ENCODE data around the gene TTC28. TPM values are rescaled to one million over a fixed set of nuclear protein-coding genes. Genes with fewer than 3 reads are reported as not detected.

The TTC28 gene
- total and polyA plus RNA-seq, 10 of the 15 experiments (the other 5 are each of a cell fraction or from before 2014, with no cell fraction given) = 0.15 to 8.4 (median 1.4) TPM

DNA sequence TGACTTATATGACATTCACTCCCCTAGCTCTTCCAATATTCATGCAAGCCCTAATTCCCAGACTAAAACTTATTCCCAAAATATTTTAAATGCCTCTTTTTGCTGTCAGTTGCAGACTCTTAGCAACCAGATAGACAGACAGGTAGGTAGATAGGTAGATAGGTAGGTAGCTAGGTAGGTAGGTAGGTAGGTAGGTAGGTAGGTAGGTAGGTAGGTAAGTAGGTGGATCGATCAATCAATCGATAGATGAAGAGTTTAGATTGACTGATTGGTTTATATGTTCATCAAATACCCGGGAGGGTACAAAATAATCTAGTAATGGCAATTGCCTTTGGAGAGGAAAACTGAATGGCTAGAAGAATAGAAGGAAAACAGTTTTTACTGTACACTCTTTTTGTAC, 86.3 kb downstream of the TTC28 start:
- ATAC-seq (no peak), FAIRE-seq (no peak), DNase-seq (ENCODE audit: low read depth, low spot score) (no peak)
- Histone ChIP-seq H3K27me3 (replicated peaks in 1 of 2; ENCODE audit: control insufficient read depth in 2 of 2, insufficient read depth in 2 of 2, low read length in 1 of 2) (no peaks in the 10 kb centered on the region), H3K4me3 (no peak overlapping the region), H3K36me3 (ENCODE audit: control insufficient read depth in 2 of 2, insufficient read depth in 2 of 2, low read length in 1 of 2) (no peaks in the 10 kb centered on the region), H3K9me3 (replicated peaks; ENCODE audit: control insufficient read depth, insufficient read depth, low read length) (no peaks in the 10 kb centered on the region), H3K4me2 (ENCODE audit: control insufficient read depth, insufficient read depth) (no peak overlapping the region), H3K27ac (ENCODE audit: control insufficient read depth, insufficient read depth) (no peak overlapping the region), H2AFZ (ENCODE audit: control insufficient read depth, low read depth, low read length) (no peak overlapping the region), H3K4me1 (ENCODE audit: control insufficient read depth, insufficient read depth, low read length) (no peaks in the 10 kb centered on the region), H4K20me1 (ENCODE audit: control insufficient read depth, insufficient read depth) (no peaks in the 10 kb centered on the region), H3K79me2 (ENCODE audit: control insufficient read depth, insufficient read depth, low read length) (no peaks in the 10 kb centered on the region), H3K9ac (ENCODE audit: control insufficient read depth, insufficient read depth, low read length) (no peak overlapping the region)
- BruUV-seq (replicated peaks) = no TSS peak
- POLR2A ChIA-PET = no interaction called here
- intact Hi-C loops (cut with micrococcal nuclease; ENCODE audit: unreplicated experiment) = no loop called here
- in situ Hi-C loops (cut with MboI) = loop anchor here (5.0 to 10.0 kb wide), 2 partner anchors 538 to 571 kb away; no protein-coding TSS in a partner anchor
- WGBS (ENCODE audit: insufficient coverage, insufficient replicate concordance, low lambda C conversion rate, missing lambda C conversion rate) = 36% methylated on average over 3 of the region's 3 CpGs
- RAD21 ChIA-PET (ENCODE audit: unreplicated experiment) = interaction anchor here (0.5 to 2.9 kb wide), 4 partner anchors 154 to 574 kb away, joined by 3 to 17 read pairs (median 6); no protein-coding TSS in a partner anchor
- CTCF ChIA-PET = interaction anchor here (1.0 to 3.6 kb wide), 10 partner anchors 10 to 578 kb away, joined by 3 to 41 read pairs (median 6); no protein-coding TSS in a partner anchor
- SMC1A ChIA-PET (ENCODE audit: uncharacterized antibody, unreplicated experiment) = interaction anchor here (1.0 to 6.0 kb wide), 6 partner anchors 14 to 574 kb away, joined by 3 to 29 read pairs (median 6); no protein-coding TSS in a partner anchor
- no peak for TF ChIP-seq TBL1XR1 (IDR thresholded peaks at IDR 0.05; ENCODE audit: low read depth, low read length)
- TF ChIP-seq, protein P1, sequence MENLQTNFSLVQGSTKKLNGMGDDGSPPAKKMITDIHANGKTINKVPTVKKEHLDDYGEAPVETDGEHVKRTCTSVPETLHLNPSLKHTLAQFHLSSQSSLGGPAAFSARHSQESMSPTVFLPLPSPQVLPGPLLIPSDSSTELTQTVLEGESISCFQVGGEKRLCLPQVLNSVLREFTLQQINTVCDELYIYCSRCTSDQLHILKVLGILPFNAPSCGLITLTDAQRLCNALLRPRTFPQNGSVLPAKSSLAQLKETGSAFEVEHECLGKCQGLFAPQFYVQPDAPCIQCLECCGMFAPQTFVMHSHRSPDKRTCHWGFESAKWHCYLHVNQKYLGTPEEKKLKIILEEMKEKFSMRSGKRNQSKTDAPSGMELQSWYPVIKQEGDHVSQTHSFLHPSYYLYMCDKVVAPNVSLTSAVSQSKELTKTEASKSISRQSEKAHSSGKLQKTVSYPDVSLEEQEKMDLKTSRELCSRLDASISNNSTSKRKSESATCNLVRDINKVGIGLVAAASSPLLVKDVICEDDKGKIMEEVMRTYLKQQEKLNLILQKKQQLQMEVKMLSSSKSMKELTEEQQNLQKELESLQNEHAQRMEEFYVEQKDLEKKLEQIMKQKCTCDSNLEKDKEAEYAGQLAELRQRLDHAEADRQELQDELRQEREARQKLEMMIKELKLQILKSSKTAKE (IDR thresholded peaks at IDR 0.05; ENCODE audit: low read depth, poor library complexity, severe bottlenecking) = no peak
- TF ChIP-seq SMC3 (IDR thresholded peaks at IDR 0.05; ENCODE audit: borderline replicate concordance, low read length) = no peak
- TF ChIP-seq, protein P2, sequence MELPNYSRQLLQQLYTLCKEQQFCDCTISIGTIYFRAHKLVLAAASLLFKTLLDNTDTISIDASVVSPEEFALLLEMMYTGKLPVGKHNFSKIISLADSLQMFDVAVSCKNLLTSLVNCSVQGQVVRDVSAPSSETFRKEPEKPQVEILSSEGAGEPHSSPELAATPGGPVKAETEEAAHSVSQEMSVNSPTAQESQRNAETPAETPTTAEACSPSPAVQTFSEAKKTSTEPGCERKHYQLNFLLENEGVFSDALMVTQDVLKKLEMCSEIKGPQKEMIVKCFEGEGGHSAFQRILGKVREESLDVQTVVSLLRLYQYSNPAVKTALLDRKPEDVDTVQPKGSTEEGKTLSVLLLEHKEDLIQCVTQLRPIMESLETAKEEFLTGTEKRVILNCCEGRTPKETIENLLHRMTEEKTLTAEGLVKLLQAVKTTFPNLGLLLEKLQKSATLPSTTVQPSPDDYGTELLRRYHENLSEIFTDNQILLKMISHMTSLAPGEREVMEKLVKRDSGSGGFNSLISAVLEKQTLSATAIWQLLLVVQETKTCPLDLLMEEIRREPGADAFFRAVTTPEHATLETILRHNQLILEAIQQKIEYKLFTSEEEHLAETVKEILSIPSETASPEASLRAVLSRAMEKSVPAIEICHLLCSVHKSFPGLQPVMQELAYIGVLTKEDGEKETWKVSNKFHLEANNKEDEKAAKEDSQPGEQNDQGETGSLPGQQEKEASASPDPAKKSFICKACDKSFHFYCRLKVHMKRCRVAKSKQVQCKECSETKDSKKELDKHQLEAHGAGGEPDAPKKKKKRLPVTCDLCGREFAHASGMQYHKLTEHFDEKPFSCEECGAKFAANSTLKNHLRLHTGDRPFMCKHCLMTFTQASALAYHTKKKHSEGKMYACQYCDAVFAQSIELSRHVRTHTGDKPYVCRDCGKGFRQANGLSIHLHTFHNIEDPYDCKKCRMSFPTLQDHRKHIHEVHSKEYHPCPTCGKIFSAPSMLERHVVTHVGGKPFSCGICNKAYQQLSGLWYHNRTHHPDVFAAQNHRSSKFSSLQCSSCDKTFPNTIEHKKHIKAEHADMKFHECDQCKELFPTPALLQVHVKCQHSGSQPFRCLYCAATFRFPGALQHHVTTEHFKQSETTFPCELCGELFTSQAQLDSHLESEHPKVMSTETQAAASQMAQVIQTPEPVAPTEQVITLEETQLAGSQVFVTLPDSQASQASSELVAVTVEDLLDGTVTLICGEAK (IDR thresholded peaks at IDR 0.05; ENCODE audit: borderline replicate concordance) = no peak
- no peak for TF ChIP-seq ZNF622 (IDR thresholded peaks at IDR 0.05)
- TF ChIP-seq TAF1 (IDR thresholded peaks at IDR 0.05; ENCODE audit: borderline replicate concordance, low read depth, low read length) = no peak
- TF ChIP-seq SIN3A (IDR thresholded peaks at IDR 0.05; ENCODE audit: low read depth, low read length) = no peak
- no peak for TF ChIP-seq TARDBP (IDR thresholded peaks at IDR 0.05; ENCODE audit: borderline replicate concordance)
- TF ChIP-seq NFYB (IDR thresholded peaks at IDR 0.05; ENCODE audit: insufficient read depth, low read depth, low read length) = no peak
- TF ChIP-seq NFIC (IDR thresholded peaks at IDR 0.05; ENCODE audit: low read depth, low read length) = no peak
- TF ChIP-seq IRF4 (IDR thresholded peaks at IDR 0.05; ENCODE audit: low read depth, low read length) = no peak
- no peak for TF ChIP-seq FOS (IDR thresholded peaks at IDR 0.05; ENCODE audit: borderline replicate concordance, extremely low read depth, insufficient read length)
- no peak for TF ChIP-seq TCF3 (IDR thresholded peaks at IDR 0.05; ENCODE audit: borderline replicate concordance, insufficient read depth, low read depth, low read length)
- TF ChIP-seq, protein P3, sequence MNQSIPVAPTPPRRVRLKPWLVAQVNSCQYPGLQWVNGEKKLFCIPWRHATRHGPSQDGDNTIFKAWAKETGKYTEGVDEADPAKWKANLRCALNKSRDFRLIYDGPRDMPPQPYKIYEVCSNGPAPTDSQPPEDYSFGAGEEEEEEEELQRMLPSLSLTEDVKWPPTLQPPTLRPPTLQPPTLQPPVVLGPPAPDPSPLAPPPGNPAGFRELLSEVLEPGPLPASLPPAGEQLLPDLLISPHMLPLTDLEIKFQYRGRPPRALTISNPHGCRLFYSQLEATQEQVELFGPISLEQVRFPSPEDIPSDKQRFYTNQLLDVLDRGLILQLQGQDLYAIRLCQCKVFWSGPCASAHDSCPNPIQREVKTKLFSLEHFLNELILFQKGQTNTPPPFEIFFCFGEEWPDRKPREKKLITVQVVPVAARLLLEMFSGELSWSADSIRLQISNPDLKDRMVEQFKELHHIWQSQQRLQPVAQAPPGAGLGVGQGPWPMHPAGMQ (IDR thresholded peaks at IDR 0.05; ENCODE audit: borderline replicate concordance) = no peak
- TF ChIP-seq RELA (IDR thresholded peaks at IDR 0.05; ENCODE audit: borderline replicate concordance, partially characterized antibody) = no peak

Data from GM12878 (cell line).